SU-DHL-6 (cell line): ENCODE results near the gene TSPAN18.

Source experiments
- H2AFZ ChIP-seq: fragments of 200-600 bp; sonication (generic); 2 replicates; pipeline ENCODE4 v1.6.1; 2014; ENCODE audit warnings: low read depth, mild to moderate bottlenecking, moderate library complexity, mixed read lengths, antibody characterized with exemption, low read length; ENCODE audit not compliant: severe bottlenecking
- H3F3A ChIP-seq: fragments of 200-600 bp; shearing (Covaris generic); 2 replicates; pipeline ENCODE4 v1.6.0; 2016; ENCODE audit warnings: antibody characterized with exemption, mild to moderate bottlenecking; ENCODE audit not compliant: insufficient read depth
- H3K27ac ChIP-seq: fragments of 200-600 bp; sonication (generic); 2 replicates; pipeline ENCODE4 v1.5.1; 2016; ENCODE audit warnings: low read depth, mild to moderate bottlenecking, low read length, moderate library complexity, mixed read lengths
- H3K27me3 ChIP-seq: fragments of 200-600 bp; sonication (generic), shearing (Covaris generic); 2 replicates; pipeline ENCODE4 v1.6.0; 2014; ENCODE audit warnings: mild to moderate bottlenecking, low read length
- H3K36me3 ChIP-seq: fragments of 200-600 bp; sonication (generic); 2 replicates; pipeline ENCODE4 v1.6.1; 2014; ENCODE audit warnings: mild to moderate bottlenecking, low read length, mixed read lengths
- H3K4me2 ChIP-seq: fragments of 300-600, 200-600 bp; shearing (Covaris generic), sonication (generic); 2 replicates; pipeline ENCODE4 v1.6.0; 2014; ENCODE audit warnings: low read length, low read depth, mild to moderate bottlenecking; ENCODE audit not compliant: poor library complexity, severe bottlenecking
- H3K4me3 ChIP-seq: fragments of 200-600 bp; sonication (generic); 2 replicates; pipeline ENCODE4 v1.5.1; 2014; ENCODE audit warnings: antibody characterized with exemption, low read length, mild to moderate bottlenecking, mixed read lengths; ENCODE audit not compliant: insufficient read depth, poor library complexity, severe bottlenecking
- H3K79me2 ChIP-seq: fragments of 200-600 bp; sonication (generic); 2 replicates; pipeline ENCODE4 v1.6.1; 2014; ENCODE audit warnings: mild to moderate bottlenecking, low read length, moderate library complexity; ENCODE audit not compliant: insufficient read depth
- H3K9ac ChIP-seq: fragments of 200-600 bp; sonication (generic); 2 replicates; pipeline ENCODE4 v1.7.0; 2014; ENCODE audit warnings: mild to moderate bottlenecking, low read length
- H3K9me2 ChIP-seq: fragments of 200-600 bp; sonication (generic); replicated peaks from 2 replicates; pipeline ENCODE4 v1.6.1; 2014; ENCODE audit warnings: low read length; ENCODE audit not compliant: insufficient read depth
- H3K9me3 ChIP-seq: fragments of 200-600 bp; sonication (generic); 2 replicates; pipeline ENCODE4 v1.6.1; 2014; ENCODE audit warnings: low read length, mixed read lengths; ENCODE audit not compliant: insufficient read depth
- H4K20me1 ChIP-seq: fragments of 200-600 bp; sonication (generic); 2 replicates; pipeline ENCODE4 v1.6.1; 2014; ENCODE audit warnings: low read depth, mild to moderate bottlenecking, antibody characterized with exemption, low read length, moderate library complexity, mixed read lengths
- EZH2phosphoT487 ChIP-seq: fragments of 200-600 bp; sonication (generic), shearing (Covaris generic); conservative IDR thresholded peaks from 2 replicates; pipeline ENCODE4 v1.6.1; 2018; ENCODE audit warnings: mild to moderate bottlenecking, antibody characterized with exemption, low read length, moderate library complexity, mixed read lengths
- TF ChIP-seq, protein P1 (sequence below): fragments of 200-600 bp; sonication (generic); IDR thresholded peaks from one replicate; pipeline ENCODE4 v1.5.1; 2017; ENCODE audit warnings: antibody characterized with exemption, mild to moderate bottlenecking, low read length, moderate library complexity; ENCODE audit not compliant: insufficient read depth, poor library complexity, severe bottlenecking

TSPAN18 gene

DNA sequence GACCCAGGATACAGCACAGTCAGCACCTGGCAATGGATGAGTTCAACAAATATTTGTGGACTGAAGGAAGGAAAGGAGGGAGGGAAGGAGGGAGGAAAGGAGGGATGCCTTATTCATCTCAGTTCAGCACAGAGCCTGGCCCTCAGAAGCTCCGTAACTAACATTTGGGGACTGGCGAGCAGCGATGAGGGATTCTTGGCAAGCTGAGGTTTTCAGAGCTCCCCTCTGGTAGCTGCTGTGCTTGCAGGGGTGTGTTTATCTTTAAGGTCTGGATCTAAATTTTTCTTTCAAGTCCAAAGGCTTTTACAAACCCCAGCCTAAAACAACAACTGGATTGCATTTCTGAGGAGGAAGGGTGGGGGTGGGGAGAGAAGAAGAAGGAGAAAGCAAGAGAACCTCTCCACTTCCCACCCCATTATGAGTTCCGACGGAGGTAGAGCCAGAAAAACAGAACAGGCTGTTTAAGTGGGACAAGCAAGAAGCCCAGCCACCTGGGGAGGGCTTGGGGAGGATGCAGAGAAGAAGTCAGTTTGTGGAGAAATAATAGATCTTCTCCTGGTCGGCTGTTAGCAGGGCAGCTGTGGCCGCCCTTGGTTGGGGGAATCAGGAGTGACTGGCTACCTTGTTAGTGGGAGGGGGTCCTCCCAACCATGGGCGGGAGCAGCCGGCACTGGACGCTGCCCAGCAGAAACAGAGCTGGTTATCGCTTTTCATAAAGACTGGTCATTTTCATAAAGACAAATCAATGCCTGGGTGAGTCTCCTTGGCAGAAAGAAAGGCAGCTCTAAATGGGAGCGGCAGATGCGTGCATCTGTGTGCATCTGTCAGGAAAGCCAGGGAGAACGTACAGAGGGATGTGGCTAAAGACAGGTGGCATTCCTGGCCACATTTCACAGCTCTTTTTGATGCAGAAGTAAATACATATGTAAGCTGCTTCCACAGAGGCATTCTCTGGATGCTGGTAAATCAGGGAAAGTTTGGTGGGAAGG lies 78.0 kb downstream of the TSPAN18 start:
- Histone ChIP-seq H3K4me3 (no peak overlapping the region), H3K9me3 (no peaks in the 10 kb centered on the region), H3K9me2 (no peaks in the 10 kb centered on the region), H2AFZ (no peak overlapping the region), H3K9ac (no peak overlapping the region), H3K79me2 (no peaks in the 10 kb centered on the region), H3K27ac (no peak overlapping the region), H4K20me1 (no peaks in the 10 kb centered on the region), H3K4me2 (no peak overlapping the region), H3F3A (no peaks in the 10 kb centered on the region), H3K36me3 (no peaks in the 10 kb centered on the region), H3K27me3 (no peaks in the 10 kb centered on the region)
- TF ChIP-seq, protein P1, sequence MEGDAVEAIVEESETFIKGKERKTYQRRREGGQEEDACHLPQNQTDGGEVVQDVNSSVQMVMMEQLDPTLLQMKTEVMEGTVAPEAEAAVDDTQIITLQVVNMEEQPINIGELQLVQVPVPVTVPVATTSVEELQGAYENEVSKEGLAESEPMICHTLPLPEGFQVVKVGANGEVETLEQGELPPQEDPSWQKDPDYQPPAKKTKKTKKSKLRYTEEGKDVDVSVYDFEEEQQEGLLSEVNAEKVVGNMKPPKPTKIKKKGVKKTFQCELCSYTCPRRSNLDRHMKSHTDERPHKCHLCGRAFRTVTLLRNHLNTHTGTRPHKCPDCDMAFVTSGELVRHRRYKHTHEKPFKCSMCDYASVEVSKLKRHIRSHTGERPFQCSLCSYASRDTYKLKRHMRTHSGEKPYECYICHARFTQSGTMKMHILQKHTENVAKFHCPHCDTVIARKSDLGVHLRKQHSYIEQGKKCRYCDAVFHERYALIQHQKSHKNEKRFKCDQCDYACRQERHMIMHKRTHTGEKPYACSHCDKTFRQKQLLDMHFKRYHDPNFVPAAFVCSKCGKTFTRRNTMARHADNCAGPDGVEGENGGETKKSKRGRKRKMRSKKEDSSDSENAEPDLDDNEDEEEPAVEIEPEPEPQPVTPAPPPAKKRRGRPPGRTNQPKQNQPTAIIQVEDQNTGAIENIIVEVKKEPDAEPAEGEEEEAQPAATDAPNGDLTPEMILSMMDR: no peak
- no peak for TF ChIP-seq EZH2phosphoT487

DNA sequence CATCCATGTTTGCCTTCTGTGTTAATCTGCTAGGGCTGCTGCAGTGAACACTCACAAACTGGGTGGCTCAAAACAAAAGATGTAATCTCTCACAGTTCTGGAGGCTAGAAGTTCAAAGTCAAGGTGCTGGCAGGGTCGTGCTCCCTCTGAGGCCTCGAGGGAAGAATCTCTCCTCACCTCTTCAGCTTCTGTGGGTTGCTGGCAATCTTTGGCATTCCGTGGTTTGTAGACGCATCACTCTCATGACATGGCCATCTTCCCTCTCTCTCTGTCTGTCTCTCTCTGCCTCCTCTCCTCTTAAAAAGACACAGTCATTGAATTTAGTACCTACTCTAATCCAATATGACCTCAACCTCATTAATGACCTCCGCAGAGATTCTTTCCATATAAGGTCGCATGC lies 78.8 kb downstream of the TSPAN18 start:
- no peak overlapping the region for H3K27ac ChIP-seq
- no peaks in the 10 kb centered on the region for H3K36me3 ChIP-seq
- no peak overlapping the region for H3K9ac ChIP-seq
- no peaks in the 10 kb centered on the region for H4K20me1 ChIP-seq
- no peak overlapping the region for H3K4me3 ChIP-seq
- no peak overlapping the region for H3K4me2 ChIP-seq
- no peak overlapping the region for H2AFZ ChIP-seq
- no peaks in the 10 kb centered on the region for H3K9me2 ChIP-seq
- no peaks in the 10 kb centered on the region for H3K27me3 ChIP-seq
- TF ChIP-seq, protein P1: no peak
- H3K79me2 ChIP-seq: no peaks in the 10 kb centered on the region
- H3F3A ChIP-seq: no peaks in the 10 kb centered on the region
- no peaks in the 10 kb centered on the region for H3K9me3 ChIP-seq

DNA sequence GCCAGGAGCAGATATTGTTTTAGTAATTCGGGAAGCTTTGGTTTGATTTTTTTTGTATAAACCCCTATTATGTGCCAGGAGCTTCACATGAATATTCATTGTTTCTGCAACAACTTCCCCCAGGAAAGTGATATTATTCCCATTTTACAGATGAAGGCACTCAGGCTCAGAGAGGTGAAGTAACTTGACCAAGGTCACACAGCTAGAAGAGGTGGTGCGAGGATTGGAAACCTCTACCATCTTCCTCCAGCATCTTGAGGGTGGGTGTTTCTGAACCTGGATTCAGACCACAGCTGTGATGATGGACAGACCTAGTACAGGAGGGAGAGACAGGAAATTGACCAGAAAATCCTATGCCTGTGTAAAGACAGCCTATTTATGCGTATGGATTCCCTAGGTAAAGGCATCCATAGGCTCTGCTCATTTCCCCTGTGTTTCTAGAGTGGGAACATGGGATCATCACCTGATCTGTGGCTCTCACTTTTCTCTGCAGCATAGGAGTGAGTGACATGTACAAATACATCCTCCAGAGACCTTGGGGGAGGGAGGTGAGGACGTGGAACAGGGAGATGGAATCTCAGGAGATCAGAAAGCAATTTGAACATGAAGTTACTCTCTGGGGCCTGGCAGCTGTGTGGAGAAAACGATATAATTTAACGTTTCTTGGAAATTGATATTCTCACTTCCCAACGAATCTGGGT lies 81.4 kb downstream of the TSPAN18 start:
- H3K4me2 ChIP-seq: no peak overlapping the region
- TF ChIP-seq, protein P1: no peak
- no peak for TF ChIP-seq EZH2phosphoT487
- H3K9ac ChIP-seq: no peak overlapping the region
- H3K79me2 ChIP-seq: no peaks in the 10 kb centered on the region
- H3K4me3 ChIP-seq: no peak overlapping the region
- no peaks in the 10 kb centered on the region for H3K9me2 ChIP-seq
- H3K27me3 ChIP-seq: no peaks in the 10 kb centered on the region
- H4K20me1 ChIP-seq: no peaks in the 10 kb centered on the region
- H3K9me3 ChIP-seq: no peaks in the 10 kb centered on the region
- H2AFZ ChIP-seq: no peak overlapping the region
- H3K27ac ChIP-seq: no peak overlapping the region
- no peaks in the 10 kb centered on the region for H3K36me3 ChIP-seq
- H3F3A ChIP-seq: no peaks in the 10 kb centered on the region
